Activated CD4-positive, CD25-positive, alpha-beta regulatory T cell treated with anti-CD3 and anti-CD28 coated beads, Interleukin-2, amount 50 U/mL, for 72 hours (primary cell): ENCODE results near the gene SORCS2.

ENCODE experiments used
- DNase-seq: peaks from one replicate; pipeline ENCODE4 v3.0.0; 2021

The SORCS2 gene

DNA sequence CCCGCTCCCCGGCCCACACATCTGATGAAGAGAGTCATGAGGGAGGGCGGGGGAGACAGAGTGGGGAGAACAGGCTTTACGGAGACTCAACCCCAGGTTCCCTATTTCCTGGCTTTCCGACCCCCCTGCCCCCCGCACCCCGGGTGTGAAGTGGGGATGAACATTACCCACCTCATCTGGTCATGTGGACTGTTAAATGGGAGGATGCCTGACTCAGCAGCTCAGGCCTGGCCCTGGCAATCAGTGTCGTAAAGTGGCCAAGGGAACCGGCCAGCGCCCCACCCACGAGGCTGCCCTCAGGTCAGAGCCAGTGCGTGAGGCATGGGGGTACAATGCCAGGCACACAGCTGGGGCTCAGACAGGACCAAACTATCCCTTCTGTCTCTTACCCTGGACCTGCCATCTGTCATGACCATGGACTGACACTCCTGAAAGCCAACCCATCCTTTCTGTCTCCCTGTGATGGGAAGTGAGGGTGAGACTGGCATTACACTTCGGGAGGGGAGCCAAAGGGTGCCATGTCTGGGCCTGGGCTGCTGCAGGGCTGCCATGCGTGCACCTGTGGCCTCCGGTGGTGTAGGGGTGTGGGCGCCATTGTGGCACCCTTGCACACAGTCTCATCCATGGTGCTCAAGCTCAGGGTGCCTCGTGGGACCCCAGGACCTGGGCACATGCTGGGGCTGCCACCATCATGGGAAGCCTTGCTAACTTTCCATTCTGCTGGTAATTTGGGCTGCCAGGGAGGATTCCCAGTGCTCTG is 348.5 kb downstream of the SORCS2 start:
- DNase-seq, result no peak

GRCh38 chr4:7541414-7541810 is 349.1 kb downstream of the SORCS2 start:
- no peak for DNase-seq

DNA sequence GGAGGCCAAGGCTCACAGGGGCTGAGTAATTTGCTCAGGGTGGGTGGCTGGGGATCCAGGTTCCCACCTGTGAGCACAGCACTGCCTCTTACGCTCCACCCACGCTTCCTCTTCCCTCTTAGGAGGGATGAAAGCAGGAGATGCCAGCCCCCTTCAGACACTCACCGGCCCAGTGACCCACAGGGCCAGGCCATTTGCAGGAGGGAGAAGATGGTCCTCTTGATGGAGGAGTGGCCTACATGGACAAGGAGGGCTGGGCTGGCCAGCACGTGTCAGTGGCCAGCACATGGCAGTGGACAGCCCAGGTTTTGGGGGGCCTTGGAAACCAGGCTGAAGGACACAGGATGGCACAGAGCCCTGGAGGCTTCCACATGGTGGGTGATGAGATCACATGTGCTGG is 350.4 kb downstream of the SORCS2 start:
- no peak for DNase-seq

GRCh38 chr4:7546152-7546808 is 353.9 kb downstream of the SORCS2 start:
- DNase-seq, result no peak

- DNase-seq, result no peak
Measured at GRCh38 chr4:7546809-7547367, 354.6 kb downstream of the SORCS2 start.

DNA sequence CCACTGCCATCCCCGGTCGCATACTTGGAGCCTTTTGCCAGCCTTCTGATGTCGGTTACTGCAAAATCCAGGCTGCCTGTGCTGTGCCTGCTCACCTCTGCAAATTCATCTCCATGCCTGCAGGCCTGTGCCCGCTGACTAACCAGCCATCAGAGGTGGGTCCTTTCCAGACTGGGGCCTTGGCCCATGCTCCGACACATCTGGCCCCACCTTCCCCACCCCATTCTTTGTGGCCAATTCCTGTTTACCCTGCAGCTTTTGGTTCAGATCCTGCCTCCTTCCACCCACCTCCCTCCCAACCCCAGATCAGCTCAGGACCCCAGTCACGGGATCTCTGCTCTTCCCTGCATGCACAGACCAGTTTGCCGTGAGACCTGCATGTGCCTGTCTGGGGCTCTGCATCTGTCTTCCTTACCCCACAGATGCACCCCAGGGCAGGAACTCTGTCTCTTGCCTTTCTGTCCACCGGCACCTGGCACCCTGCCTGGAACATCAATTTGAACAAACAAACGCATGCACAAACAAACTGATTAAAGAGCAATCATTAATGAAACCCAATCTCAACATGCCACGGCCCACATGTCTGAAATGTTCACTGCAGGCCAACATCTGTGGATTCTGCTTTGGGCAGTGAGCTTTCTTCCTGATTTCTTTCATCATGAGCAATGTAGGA is 355.2 kb downstream of the SORCS2 start:
- DNase-seq, result no peak

DNA sequence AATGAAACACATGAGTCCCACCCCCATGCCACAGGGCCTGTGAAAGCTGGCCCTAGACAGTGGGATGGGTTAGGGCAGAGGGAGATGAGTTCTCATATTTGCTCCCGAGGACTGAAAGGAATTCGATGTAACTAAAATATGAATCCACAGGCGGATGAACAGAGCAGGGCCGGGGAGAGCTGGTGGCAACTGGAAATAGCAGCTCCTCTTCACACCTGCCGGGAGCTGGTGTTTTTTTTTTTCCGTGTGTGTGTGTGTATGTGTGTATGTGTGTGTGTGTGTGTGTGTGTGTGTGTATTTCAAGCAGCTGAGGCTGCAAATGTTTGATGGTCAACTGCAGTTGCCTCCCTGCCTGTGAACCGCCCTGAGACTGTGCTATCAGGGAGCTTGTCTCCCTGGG is 357.5 kb downstream of the SORCS2 start:
- no peak for DNase-seq

DNA sequence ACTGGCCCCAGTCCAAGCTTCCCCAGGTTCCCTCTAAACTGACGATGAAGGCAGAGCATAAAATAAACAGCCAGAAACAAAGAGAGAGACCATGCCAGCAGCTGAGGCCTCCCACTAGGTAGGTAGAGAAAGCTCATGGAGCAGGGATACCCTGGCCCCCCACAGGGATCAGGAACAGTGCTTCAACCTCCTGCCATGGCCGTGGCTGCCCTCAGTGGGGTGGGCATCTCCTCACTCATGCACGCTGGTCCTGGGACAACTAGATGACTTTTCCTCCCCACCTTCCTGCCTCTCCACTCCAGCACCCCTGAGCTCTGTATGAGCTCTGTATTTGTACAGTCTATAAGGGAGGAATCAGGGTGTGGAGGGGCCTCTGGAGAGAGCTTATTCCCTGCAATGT is 360.1 kb downstream of the SORCS2 start:
- no peak for DNase-seq

GRCh38 chr4:7553280-7553679 is 360.9 kb downstream of the SORCS2 start:
- no peak for DNase-seq

- no peak for DNase-seq
Measured at GRCh38 chr4:7554905-7555304, 362.6 kb downstream of the SORCS2 start.

- DNase-seq, result no peak
Measured at GRCh38 chr4:7556558-7556957, 364.2 kb downstream of the SORCS2 start.

- DNase-seq, result no peak
Measured at GRCh38 chr4:7557456-7557855, 365.1 kb downstream of the SORCS2 start.

- no peak for DNase-seq
Measured at GRCh38 chr4:7558436-7558835, 366.1 kb downstream of the SORCS2 start.

GRCh38 chr4:7559316-7559715 is 367.0 kb downstream of the SORCS2 start:
- DNase-seq, result no peak

DNA sequence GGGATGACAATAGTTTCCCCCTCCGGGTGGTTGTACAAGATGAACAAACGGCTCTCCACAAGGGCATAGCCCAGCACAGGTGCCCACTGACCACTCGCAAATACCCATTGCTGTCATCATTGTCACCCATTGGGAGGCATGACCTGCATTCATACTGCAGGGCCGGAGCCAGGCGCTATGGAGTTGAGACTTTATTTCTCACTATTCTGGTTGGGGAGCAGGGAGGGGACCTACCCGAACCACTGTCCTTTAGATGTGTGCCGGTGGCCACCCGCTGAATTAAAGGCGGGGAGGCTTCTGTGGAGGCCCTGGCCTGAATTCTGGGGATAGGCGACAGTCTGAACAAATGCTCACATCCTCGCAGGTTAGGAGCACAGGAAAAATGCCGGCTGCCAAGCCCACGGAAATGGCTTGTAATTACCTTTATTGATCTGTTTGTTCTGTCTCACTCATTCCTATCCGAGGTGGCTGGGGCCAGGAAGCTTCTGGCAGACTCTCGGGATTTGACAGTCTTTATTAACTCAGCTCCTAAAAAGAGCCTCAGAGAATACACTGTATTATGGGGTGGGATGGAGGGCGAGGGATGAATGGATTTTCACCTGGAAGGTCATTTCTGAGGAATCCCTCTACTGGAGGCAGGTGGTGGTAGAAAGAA is 367.5 kb downstream of the SORCS2 start:
- no peak for DNase-seq

GRCh38 chr4:7561557-7561956 is 369.2 kb downstream of the SORCS2 start:
- no peak for DNase-seq

DNA sequence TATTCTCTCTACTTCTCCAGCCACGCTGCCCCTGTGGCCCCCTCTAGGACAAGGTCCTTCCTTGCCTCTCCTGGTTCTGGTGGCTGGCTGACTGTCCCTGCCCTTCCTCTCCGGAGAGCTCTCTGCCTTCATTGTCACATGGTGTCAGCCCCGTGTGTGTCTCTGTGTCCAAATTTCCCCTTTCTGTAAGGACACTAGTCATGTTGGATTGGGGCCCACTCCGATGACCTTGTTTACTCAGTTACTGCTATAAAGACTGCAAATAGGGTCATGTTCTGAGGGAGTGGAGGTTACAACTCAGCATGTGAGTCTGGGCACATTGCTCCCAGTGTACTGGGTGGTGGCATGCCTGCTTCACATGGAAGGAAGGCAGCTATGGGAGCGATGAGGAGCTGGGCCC is 371.9 kb downstream of the SORCS2 start:
- no peak for DNase-seq

DNA sequence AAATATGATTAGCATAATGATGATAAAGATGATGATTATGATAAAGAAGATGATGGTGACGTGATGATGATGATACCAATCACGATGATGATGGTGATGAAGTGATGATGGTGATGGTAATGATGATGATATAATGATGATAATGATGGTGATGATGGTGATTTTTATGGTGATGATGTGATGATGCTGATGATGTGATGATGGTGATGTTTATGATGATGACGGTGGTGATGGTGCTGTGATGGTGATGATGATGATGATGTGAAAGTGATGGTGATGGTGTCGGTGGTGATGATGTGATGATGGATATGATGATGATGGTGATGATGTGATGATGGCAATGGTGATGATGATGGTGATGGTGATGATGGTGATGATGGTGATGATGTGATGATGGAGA is 373.1 kb downstream of the SORCS2 start:
- no peak for DNase-seq

GRCh38 chr4:7569810-7570783 is 377.8 kb downstream of the SORCS2 start:
- no peak for DNase-seq

DNA sequence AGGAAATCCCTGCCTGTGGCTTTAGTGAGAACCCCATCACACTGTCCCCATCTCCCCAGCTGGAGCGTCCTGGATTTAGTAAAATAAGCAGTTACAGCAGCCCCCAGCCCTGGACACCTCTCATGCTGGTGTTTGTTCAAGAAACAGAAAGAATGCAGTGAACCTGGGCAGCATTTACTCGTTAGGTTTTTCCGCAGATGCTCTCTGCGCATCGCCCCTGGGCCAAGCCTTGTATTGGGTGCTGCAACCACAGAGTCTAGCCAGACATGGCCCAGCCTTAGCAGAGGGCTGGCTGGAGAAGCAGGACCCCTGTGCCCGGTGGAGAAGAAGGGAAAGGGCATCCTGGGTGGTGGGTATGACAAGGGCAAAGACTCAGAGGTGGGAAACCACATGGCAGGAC is 378.7 kb downstream of the SORCS2 start:
- no peak for DNase-seq

- no peak for DNase-seq
Measured at GRCh38 chr4:7571701-7572100, 379.4 kb downstream of the SORCS2 start.

- no peak for DNase-seq
Measured at GRCh38 chr4:7572894-7573293, 380.6 kb downstream of the SORCS2 start.
